GM18526 (cell line): ENCODE results near the gene TMEM178A.

Experiments used
- POLR2A ChIP-seq: IDR thresholded peaks from 3 replicates; pipeline ENCODE4 v1.6.1; 2011; ENCODE audit not compliant: insufficient read length; ENCODE audit errors: extremely low read depth

Gene TMEM178A

DNA sequence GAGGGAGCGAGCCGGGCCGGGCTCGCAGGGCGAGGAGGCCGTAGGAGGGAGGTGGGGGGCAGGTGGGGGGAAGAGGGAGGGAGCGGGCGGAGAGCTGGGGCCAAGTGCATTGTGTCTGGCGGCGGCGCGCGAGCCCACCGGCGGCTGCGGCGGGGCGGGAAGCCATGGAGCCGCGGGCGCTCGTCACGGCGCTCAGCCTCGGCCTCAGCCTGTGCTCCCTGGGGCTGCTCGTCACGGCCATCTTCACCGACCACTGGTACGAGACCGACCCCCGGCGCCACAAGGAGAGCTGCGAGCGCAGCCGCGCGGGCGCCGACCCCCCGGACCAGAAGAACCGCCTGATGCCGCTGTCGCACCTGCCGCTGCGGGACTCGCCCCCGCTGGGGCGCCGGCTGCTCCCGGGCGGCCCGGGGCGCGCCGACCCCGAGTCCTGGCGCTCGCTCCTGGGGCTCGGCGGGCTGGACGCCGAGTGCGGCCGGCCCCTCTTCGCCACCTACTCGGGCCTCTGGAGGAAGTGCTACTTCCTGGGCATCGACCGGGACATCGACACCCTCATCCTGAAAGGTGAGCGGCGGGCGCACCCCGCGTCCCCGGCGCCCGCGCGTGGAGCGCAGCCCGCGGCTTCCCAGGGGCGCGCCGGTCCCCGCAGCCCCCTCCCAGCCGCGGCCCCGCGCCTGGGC lies at the start of gene TMEM178A:
Gene TMEM178A, plus strand, starts transcription at position 107 of the 680 bp plus-strand sequence. Its CDS starts 58 bp downstream, at position 165.
- no peak for TF ChIP-seq POLR2A

DNA sequence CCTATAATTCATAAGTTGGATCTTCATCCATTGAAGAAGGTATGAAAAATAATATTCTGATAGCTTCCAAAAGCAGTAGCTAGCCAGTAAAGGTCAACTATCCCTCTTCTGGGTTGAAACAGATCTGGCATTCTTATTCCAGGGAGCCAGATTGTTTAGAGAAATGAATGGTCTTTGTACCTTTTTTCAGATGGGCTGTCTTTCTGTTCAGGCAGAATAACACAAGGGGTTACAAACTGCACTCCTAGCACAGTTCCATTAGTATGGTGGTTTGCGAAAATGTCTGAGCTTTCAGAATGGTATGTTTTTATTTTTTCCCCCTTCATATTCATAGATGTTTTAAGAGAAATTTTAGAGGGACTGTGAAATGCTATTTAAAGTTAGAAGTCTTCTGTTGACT lies 47.5 kb upstream of the TMEM178A start:
- no peak for TF ChIP-seq POLR2A

DNA sequence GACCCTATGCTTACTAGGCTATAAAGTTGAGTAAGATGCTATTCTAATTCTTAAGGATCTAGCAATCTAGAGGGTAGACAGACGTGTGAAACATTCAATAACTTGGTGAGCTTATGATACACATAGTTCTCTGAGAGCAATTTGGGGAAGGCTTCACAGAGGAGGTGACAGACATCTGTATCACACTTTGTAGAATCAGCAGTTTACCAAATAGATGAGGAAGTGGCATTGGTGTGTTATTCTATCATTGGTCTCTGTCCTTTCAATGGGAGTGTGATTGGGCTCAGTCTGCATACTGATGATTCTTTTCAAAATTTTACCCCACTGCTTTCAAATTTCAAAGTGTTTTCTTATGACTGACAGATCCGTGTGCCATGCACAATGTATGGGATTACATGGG lies 47.0 kb upstream of the TMEM178A start:
- no peak for TF ChIP-seq POLR2A

DNA sequence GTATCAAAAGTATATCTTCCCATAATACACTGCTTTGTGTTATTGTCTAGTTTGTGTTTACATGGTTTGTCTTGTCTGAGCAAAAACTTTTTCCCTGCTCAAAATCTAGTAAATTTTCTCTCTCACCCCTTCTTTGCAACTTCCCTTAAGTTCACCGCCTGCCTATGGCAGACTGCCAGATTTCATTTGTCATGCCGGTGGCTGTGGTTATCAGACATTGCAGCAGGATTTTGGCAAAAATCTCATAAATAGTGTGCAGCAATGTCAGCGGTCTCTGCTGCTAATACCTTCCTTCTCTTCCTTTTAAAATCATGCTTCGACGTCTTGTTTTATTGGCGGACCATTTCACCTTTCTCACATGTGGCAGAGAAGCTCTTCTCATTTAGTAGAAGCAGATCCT lies 45.6 kb upstream of the TMEM178A start:
- TF ChIP-seq POLR2A: no peak

DNA sequence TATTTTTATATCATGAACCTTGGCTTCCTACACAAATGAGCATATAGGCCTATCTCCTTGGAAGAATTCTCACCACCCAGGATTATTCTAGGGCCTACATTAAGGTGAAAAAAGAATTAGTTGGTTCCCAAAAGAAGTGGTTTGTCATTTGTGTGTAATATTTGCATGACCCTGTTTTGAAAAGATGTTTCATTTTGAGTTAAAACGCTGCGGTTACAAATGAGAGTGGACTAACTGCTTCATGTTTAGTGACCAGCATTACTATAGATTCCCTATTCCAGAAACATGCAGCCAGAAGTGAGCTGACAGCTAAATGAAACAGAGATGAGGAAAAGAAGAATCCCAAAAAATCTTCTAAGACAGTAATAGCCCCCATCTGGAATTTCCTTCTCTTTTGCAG lies 44.1 kb upstream of the TMEM178A start:
- no peak for TF ChIP-seq POLR2A

DNA sequence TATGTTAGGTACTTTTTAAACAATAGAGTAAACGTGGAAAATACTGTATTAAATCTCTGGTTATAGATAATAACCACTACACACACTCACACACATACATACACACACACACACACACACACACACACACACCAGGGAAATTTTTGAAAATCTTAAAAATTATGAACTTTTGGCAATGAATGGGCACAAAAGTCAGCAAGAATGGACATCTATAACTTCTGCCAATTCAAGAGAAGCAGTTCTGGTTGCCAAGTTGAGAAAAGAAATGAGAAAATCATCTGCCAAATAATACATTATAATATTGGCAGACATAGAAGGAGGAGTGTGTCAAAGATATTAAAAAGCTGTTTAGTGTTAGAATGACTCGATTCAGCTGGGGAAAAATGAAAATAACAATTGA lies 42.9 kb upstream of the TMEM178A start:
- no peak for TF ChIP-seq POLR2A

DNA sequence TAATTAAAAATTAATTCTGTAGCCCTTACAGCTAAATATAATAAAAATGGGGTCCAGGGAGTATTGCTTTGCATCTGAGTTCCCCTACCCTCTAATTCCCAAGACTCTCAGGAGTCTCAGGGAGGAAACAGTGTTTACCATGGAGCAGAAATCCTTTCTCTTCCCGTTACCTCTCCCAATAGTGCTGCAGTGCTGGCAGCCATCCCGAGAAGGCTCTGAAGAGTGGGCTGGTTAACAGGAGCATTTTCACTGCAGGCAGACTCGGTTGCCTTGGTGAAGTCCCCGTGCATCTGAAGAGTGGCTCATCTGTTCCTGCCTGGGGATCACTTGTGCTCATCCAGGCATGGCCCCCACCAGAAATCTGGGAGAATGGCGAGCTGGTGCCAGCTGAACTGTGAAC lies 41.8 kb upstream of the TMEM178A start:
- no peak for TF ChIP-seq POLR2A

DNA sequence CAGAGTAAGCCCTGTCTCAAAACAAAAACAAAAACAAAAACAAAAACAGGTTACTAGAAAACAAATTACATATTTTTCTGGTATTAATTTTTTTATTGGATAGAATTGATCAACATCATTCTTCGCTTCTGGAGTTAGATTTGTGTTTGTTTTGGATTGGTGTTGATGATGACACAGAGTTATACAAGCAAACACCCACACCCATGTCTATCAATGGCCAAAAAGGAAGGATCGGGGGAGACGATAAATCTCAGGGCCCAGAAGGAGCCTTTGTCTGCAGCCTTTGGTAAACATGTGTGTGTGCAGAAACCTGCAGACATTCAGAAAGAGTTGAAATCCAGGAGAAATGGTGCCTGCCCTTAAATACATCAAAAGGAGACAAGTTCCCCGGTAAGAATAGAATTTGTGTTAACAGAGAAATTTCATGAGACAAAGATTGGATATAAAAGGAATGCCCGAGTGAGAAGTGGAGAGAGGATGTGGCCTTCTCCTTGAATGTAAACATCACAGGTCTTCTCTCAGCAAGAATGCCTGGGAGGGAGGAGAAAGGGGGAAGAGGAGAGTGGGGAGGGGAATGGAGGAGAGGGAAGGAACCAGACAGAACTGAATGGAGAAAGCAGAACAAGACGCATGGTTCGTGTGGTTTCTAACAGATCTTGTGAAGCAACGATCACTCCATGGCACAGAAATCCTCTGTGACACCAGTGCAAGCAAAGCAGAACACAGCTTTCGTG lies 40.4 kb upstream of the TMEM178A start:
- TF ChIP-seq POLR2A: no peak

DNA sequence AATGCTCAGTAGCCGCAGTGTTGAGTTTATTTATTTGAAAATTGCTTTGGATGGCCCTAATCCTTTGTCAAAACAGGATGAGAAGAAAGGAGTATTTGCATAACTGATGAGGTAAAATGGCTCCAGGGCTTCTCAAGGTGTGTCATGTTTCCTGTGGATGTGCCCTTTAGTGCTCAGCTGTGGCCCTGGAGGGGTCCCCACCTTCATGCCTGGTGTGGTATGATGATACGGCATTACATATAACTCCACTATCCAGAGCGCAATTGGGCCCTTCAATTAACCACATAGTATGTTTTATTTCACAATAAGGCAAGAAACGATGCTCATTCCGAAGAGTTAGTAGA lies 39.8 kb upstream of the TMEM178A start:
- no peak for TF ChIP-seq POLR2A

DNA sequence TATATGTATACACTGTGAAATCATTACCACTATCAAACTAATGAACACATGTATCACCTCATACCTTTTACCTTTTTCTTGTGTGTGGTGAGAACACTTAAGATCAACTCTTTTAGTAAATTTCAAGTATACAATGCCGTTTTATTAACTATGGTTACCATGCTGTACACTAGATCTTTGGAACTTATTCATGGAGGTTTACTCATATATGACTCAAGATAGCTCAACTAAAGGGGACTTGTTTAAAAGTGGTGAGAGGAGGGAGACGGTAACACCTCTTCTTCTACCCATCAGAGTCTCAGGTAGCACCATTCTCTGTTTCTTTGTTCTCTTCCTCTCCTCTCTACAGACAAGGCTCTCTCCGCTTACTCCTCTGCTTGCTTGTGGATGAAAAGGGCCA lies 36.1 kb upstream of the TMEM178A start:
- TF ChIP-seq POLR2A: no peak

DNA sequence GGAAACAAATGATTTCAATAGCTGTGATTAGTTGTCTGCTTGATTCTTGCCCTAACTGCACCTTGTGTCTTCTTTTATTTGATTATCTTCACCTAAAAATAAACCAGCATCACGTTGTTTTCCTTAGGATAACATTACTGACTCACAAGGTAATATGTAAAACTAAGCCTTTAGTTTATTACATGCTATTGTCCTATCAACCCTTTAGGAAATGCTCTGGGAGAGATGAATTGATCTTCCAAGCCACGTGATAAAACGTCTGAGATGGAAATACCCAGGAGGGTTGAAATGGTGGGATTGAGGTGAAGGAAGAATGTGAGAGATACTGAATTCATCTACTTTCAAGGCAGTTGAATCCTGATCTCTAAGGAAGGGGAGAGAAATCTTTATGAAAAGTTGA lies 34.5 kb upstream of the TMEM178A start:
- TF ChIP-seq POLR2A: no peak

DNA sequence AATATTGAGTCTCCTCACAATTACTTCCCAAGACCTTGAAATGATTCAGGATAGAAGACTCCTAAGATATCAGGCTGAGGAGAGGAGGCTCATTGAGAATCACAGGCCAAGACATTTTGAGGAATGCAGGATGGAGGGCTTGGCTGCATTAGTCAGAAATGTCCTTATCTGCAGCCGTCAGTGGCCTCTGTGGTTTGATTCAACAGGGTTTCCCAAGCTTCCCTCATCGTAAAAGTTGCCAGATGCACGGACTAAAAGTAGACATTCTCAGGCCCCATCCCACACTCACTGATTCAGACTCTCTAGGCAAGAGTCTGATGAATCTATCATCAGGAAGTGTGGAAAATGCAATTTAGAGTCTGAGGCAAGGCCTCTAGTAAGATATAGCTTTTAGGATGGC lies 34.0 kb upstream of the TMEM178A start:
- no peak for TF ChIP-seq POLR2A

DNA sequence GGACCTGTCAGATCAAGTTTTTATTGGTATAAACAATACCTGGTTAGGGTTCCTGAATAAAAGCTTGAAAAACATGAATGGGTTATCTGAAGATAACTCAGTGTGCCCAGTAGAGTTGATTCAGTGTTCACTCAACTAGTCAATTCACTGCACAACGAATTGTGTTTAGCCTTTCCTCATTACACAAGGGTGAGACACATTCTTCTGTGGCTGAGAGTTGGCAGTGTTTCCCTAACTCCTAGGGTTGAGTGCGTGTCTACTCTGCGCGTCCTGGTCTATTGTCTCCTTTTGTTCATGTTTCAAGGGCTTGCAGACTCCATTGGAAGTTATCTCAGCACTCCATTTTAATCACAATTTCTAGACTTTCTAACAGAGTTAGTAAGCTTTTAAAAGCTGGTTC lies 32.8 kb upstream of the TMEM178A start:
- no peak for TF ChIP-seq POLR2A

DNA sequence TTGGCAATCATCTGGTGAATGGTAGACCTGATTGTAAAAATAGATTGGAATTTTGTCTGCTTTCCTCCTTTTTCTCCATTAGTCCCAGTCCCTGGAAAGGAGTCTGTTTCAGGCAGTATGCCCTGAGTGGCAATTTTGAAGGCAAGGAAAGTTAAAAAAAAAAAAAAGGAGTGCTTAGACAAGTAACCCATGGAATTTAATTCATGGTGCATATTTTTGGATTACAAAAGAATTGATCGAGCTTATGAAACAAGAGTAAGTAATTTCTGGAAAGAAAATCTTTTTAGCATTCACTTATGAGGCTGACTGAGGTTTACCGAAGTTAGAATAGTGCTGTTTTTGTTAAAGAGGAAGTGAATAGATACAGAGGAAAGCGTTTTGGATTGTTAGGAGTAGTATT lies 29.4 kb upstream of the TMEM178A start:
- no peak for TF ChIP-seq POLR2A

DNA sequence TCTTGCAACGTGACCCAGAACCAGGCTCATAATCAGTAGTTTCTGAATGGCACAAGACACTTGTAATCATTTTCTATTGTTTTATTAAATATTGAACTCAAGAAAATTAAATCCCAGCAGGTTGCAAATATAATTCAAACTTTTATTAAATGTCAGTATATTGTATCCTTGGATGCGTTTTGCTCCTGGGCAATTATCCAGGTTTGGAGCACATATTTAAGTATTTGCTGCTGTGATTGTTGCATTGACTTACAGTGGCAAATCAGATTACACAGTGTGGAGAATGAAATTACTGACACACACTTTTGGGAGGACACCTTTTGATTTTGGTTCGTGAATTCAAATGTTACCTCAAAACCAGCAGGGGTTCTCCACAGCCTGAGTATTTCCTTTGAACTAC lies 27.1 kb upstream of the TMEM178A start:
- no peak for TF ChIP-seq POLR2A

DNA sequence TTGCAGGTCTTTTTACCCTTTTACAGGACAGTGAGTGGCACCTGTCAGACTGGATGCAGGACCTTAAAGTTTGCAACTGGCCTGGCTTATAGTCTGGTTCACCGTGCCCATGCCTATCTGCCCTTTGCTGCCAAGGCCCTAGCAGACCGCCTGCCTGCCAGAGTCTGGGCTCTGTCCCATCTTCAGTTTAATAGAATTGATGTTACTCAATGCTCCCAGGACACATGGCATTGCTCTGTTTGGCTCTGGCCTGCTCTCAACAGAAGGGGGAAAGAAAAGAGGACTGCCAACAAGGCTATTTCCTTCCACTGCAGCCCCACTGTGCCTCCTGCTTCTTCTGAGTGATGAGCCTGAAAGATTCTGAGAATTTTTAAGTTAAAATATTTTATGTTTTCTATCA lies 25.6 kb upstream of the TMEM178A start:
- no peak for TF ChIP-seq POLR2A

DNA sequence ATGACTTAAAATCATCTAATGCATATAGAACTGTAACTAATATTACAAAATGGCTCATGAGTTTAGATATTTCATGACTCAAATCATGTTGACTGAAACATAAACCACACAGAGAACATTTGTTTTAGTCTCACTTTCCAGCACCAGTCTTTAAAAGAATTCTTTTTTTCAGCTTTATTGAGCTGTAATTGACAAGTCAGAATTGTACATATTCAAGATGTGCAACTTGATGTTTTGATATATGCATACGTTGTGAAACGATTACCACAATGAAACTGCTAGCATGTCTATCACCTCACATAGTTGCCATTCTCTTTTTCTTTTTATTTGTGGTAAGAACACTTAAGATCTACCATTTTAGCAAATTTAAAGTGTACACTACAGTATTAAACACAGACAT lies 25.0 kb upstream of the TMEM178A start:
- TF ChIP-seq POLR2A: no peak
